BLaER1 treated with 17β-estradiol and CSF1 and Interleukin-3, amounts not matched to agents 10 nM and 100 nM (cell line): ENCODE results near the gene KCTD5.
"Not testable (repeated sequence)": the region's sequence is repeated elsewhere in the genome, so short reads cannot be mapped to it uniquely, and the experiment has no call there.

Experiments used
- H3K27ac ChIP-seq, 11 experiments: shearing (Covaris generic); formaldehyde crosslinking; 2 replicates each; pipeline ENCODE4 v1.8.1; 2022
- H3K27me3 ChIP-seq, 11 experiments: shearing (Covaris generic); formaldehyde crosslinking; 2 replicates each; pipeline ENCODE4 v1.8.1; 2022
- H3K36me3 ChIP-seq, 11 experiments: shearing (Covaris generic); formaldehyde crosslinking; 2 replicates each; pipeline ENCODE4 v1.8.1; 2022
- H3K4me1 ChIP-seq, 10 experiments: shearing (Covaris generic); formaldehyde crosslinking; 2 replicates each; pipeline ENCODE4 v1.8.1; 2022
- H3K4me2 ChIP-seq, 11 experiments: shearing (Covaris generic); formaldehyde crosslinking; 2 replicates each; pipeline ENCODE4 v1.8.1; 2022
- H3K4me3 ChIP-seq, 10 experiments: shearing (Covaris generic); formaldehyde crosslinking; 2 replicates each; pipeline ENCODE4 v1.8.1; 2022
- H3K9ac ChIP-seq, 11 experiments: shearing (Covaris generic); formaldehyde crosslinking; 2 replicates each; pipeline ENCODE4 v1.8.1; 2022
- H3K9me3 ChIP-seq, 11 experiments: shearing (Covaris generic); formaldehyde crosslinking; replicated peaks in 1 of 11; 2 replicates each; pipeline ENCODE4 v1.8.1; 2022
- H4K20me1 ChIP-seq, 11 experiments: shearing (Covaris generic); formaldehyde crosslinking; 2 replicates each; pipeline ENCODE4 v1.8.1; 2022
- Cebpa-rat ChIP-seq, 11 experiments: shearing (Covaris generic); IDR thresholded peaks; 2 replicates each; pipeline ENCODE4 v1.8.1; 2022

Gene KCTD5

GRCh38 chr16:2686912-2687507 lies 4.7 kb downstream of the KCTD5 start:
- H4K20me1 ChIP-seq: peaks cover 43 to 59% (median 49%) of the 10 kb centered on the region in 11 experiments
- H3K4me2 ChIP-seq: peak overlapping the region; percentile 91 to 100 (median 98)
- peak overlapping the region; percentile 40 to 73 (median 65); a peak in 21 of 22 replicates for H3K9ac ChIP-seq
- peak overlapping the region; percentile 41 to 54 (median 49); a peak in 19 of 20 replicates for H3K4me3 ChIP-seq
- no peaks in the 10 kb centered on the region for H3K27me3 ChIP-seq
- no peak for TF ChIP-seq Cebpa-rat (IDR thresholded peaks at IDR 0.05)
- peaks cover 57 to 68% (median 61%) of the 10 kb centered on the region in 10 experiments for H3K4me1 ChIP-seq
- H3K27ac ChIP-seq: peak overlapping the region; percentile 38 to 88 (median 78); a peak in 21 of 22 replicates
- peaks cover 6 to 24% (median 19%) of the 10 kb centered on the region in 11 experiments; a peak in 19 of 22 replicates for H3K36me3 ChIP-seq
- no peaks in the 10 kb centered on the region for H3K9me3 ChIP-seq

GRCh38 chr16:2687531-2688308 lies 5.4 kb downstream of the KCTD5 start:
- Histone ChIP-seq H3K4me2 (peak overlapping the region; percentile 91 to 100 (median 98)), H3K27ac (peak overlapping the region in 8 of 11 experiments; percentile 76 to 88 (median 80); a peak in 15 of 22 replicates), H3K27me3 (no peaks in the 10 kb centered on the region), H3K4me1 (peaks cover 64 to 75% (median 68%) of the 10 kb centered on the region in 10 experiments), H4K20me1 (peaks cover 50 to 64% (median 55%) of the 10 kb centered on the region in 11 experiments), H3K9me3 (no peaks in the 10 kb centered on the region), H3K4me3 (peak overlapping the region; percentile 11 to 54 (median 49); a peak in 15 of 20 replicates), H3K36me3 (peaks cover 6 to 24% (median 19%) of the 10 kb centered on the region in 11 experiments; a peak in 19 of 22 replicates), H3K9ac (peak overlapping the region in 9 of 11 experiments; percentile 11 to 73 (median 65); a peak in 16 of 22 replicates)
- no peak for TF ChIP-seq Cebpa-rat (IDR thresholded peaks at IDR 0.05)

- Histone ChIP-seq H3K9ac (peak overlapping the region in 3 of 11 experiments; percentile 52 to 70 (median 67); a peak in 4 of 22 replicates), H3K4me1 (peaks cover 69 to 74% (median 71%) of the 10 kb centered on the region in 10 experiments), H3K4me3 (peak overlapping the region in 1 of 10 experiments; percentile 47; a peak in 1 of 20 replicates), H3K36me3 (peaks cover 6 to 24% (median 19%) of the 10 kb centered on the region in 11 experiments; a peak in 19 of 22 replicates), H3K27ac (peak overlapping the region in 4 of 11 experiments; percentile 65 to 79 (median 75); a peak in 5 of 22 replicates), H4K20me1 (peaks cover 59 to 69% (median 64%) of the 10 kb centered on the region in 11 experiments), H3K4me2 (peak overlapping the region; percentile 82 to 98 (median 93); a peak in 21 of 22 replicates)
- H3K9me3 ChIP-seq, H3K27me3 ChIP-seq: not testable (repeated sequence)
These were observed 7.1 kb downstream of the KCTD5 start for GRCh38 chr16:2689422-2689821.

GRCh38 chr16:2689968-2690801 lies 7.9 kb downstream of the KCTD5 start:
- Histone ChIP-seq H3K4me3 (peak overlapping the region in 2 of 10 experiments; percentile 1 to 47; a peak in 1 of 20 replicates), H3K4me1 (peaks cover 62 to 67% (median 64%) of the 10 kb centered on the region in 10 experiments), H3K27ac (peak overlapping the region in 8 of 11 experiments; percentile 34 to 79 (median 65); a peak in 15 of 22 replicates), H3K27me3 (no peaks in the 10 kb centered on the region), H3K9ac (peak overlapping the region in 10 of 11 experiments; percentile 36 to 70 (median 60); a peak in 18 of 22 replicates), H3K36me3 (peaks cover 6 to 24% (median 19%) of the 10 kb centered on the region in 11 experiments; a peak in 19 of 22 replicates), H3K4me2 (peak overlapping the region; percentile 82 to 98 (median 93)), H4K20me1 (peaks cover 59 to 67% (median 62%) of the 10 kb centered on the region in 11 experiments), H3K9me3 (no peaks in the 10 kb centered on the region)
- no peak for TF ChIP-seq Cebpa-rat (IDR thresholded peaks at IDR 0.05)

GRCh38 chr16:2690852-2691251 lies 8.5 kb downstream of the KCTD5 start:
- Histone ChIP-seq H3K4me3 (peak overlapping the region in 3 of 10 experiments; percentile 26 to 51 (median 37); a peak in 1 of 20 replicates), H3K36me3 (peaks cover 6 to 24% (median 19%) of the 10 kb centered on the region in 11 experiments; a peak in 19 of 22 replicates), H3K27ac (peak overlapping the region in 8 of 11 experiments; percentile 17 to 79 (median 66); a peak in 11 of 22 replicates), H3K27me3 (no peaks in the 10 kb centered on the region), H3K4me1 (peaks cover 59 to 64% (median 62%) of the 10 kb centered on the region in 10 experiments), H3K9me3 (no peaks in the 10 kb centered on the region), H3K9ac (peak overlapping the region in 9 of 11 experiments; percentile 40 to 70 (median 63); a peak in 15 of 22 replicates), H3K4me2 (peak overlapping the region; percentile 82 to 98 (median 93)), H4K20me1 (peaks cover 59 to 67% (median 62%) of the 10 kb centered on the region in 11 experiments)
- no peak for TF ChIP-seq Cebpa-rat (IDR thresholded peaks at IDR 0.05)

- H3K9ac ChIP-seq: peak overlapping the region; percentile 40 to 70 (median 63); a peak in 21 of 22 replicates
- H4K20me1 ChIP-seq: peaks cover 61 to 72% (median 64%) of the 10 kb centered on the region in 11 experiments
- peaks cover 56 to 62% (median 60%) of the 10 kb centered on the region in 10 experiments for H3K4me1 ChIP-seq
- H3K27ac ChIP-seq: peak overlapping the region in 9 of 11 experiments; percentile 36 to 79 (median 66); a peak in 16 of 22 replicates
- no peaks in the 10 kb centered on the region for H3K27me3 ChIP-seq
- peaks cover 8 to 27% (median 21%) of the 10 kb centered on the region in 11 experiments for H3K36me3 ChIP-seq
- H3K9me3 ChIP-seq: no peaks in the 10 kb centered on the region
- no peak for TF ChIP-seq Cebpa-rat (IDR thresholded peaks at IDR 0.05)
- H3K4me2 ChIP-seq: peak overlapping the region; percentile 82 to 98 (median 93)
- H3K4me3 ChIP-seq: peak overlapping the region in 7 of 10 experiments; percentile 6 to 51 (median 37); a peak in 10 of 20 replicates
These were observed 9.3 kb downstream of the KCTD5 start for GRCh38 chr16:2691491-2692248.

GRCh38 chr16:2692251-2692947 lies 10.1 kb downstream of the KCTD5 start:
- Histone ChIP-seq H3K36me3 (peaks cover 15 to 35% (median 28%) of the 10 kb centered on the region in 11 experiments), H4K20me1 (peaks cover 61 to 72% (median 64%) of the 10 kb centered on the region in 11 experiments), H3K27me3 (no peaks in the 10 kb centered on the region), H3K4me3 (peak overlapping the region; percentile 9 to 51 (median 32); a peak in 16 of 20 replicates), H3K9ac (peak overlapping the region; percentile 27 to 70 (median 63); a peak in 20 of 22 replicates), H3K4me1 (peaks cover 49 to 54% (median 53%) of the 10 kb centered on the region in 10 experiments), H3K27ac (peak overlapping the region in 9 of 11 experiments; percentile 19 to 79 (median 66); a peak in 17 of 22 replicates), H3K4me2 (peak overlapping the region; percentile 82 to 98 (median 93)), H3K9me3 (no peaks in the 10 kb centered on the region)
- TF ChIP-seq Cebpa-rat (IDR thresholded peaks at IDR 0.05): no peak
